B cell (primary cell): ENCODE measurements around the gene BAHCC1. TPM values are rescaled to one million over a fixed set of nuclear protein-coding genes. Genes with fewer than 3 reads are reported as not detected.

Source experiments
- ATAC-seq: fragments of 200-7000 bp; cut with Tn5 transposase; one replicate; pipeline ENCODE4 v1.10.0; 2021; ENCODE audit warnings: low read depth, mild to moderate bottlenecking, moderate number of reproducible peaks, moderate library complexity
- CTCF ChIA-PET: fragments of 350-600 bp; sonication (Branson Sonifier 250); formaldehyde crosslinking; loops from one replicate; lab custom pipeline; 2021; ENCODE audit warnings: antibody characterized with exemption, inconsistent platforms; lab: Charles Lee
- POLR2A ChIA-PET: fragments of 350-600 bp; sonication (Branson Sonifier 250); formaldehyde crosslinking; loops from one replicate; lab custom pipeline; 2021; ENCODE audit warnings: antibody characterized with exemption; lab: Charles Lee
- DNase-seq: peaks from one replicate; pipeline ENCODE4 v3.0.0; 2013
- H2AFZ ChIP-seq: 2 replicates; pipeline ENCODE4 v1.6.1; 2012; ENCODE audit warnings: mild to moderate bottlenecking, low read depth, low read length; ENCODE audit not compliant: insufficient read depth, poor library complexity, severe bottlenecking
- H3K27ac ChIP-seq, 2 donors: 1 replicate in 1 of 2; 2 replicates in 1 of 2; pipeline ENCODE4 v1.5.1; 2012 to 2013; ENCODE audit warnings: low read length in 2 of 2, mild to moderate bottlenecking in 2 of 2, moderate library complexity in 1 of 2
- H3K27me3 ChIP-seq, 4 experiments: fragments of 200-600 bp in 1 of 4; sonication (generic) in 1 of 4; replicated peaks in 1 of 4; 1 replicate in 2 of 4; 2 replicates in 2 of 4; pipeline versions ENCODE4 v1.6.1 to v1.7.0; 2013 to 2016; ENCODE audit warnings: low read length in 3 of 4, mild to moderate bottlenecking in 2 of 4, mixed read lengths in 1 of 4, moderate library complexity in 1 of 4; ENCODE audit not compliant: insufficient read depth in 4 of 4, control insufficient read depth in 3 of 4; ENCODE audit errors: control extremely low read depth in 1 of 4
- H3K36me3 ChIP-seq, 2 experiments: replicated peaks in 1 of 2; 1 replicate in 1 of 2; 2 replicates in 1 of 2; pipeline versions ENCODE4 v1.6.1 to v1.7.1; 2013; ENCODE audit warnings: low read length in 1 of 2; ENCODE audit not compliant: insufficient read depth in 2 of 2, control insufficient read depth in 1 of 2; ENCODE audit errors: control extremely low read depth in 1 of 2, extremely low read depth in 1 of 2
- H3K4me1 ChIP-seq, 2 donors: fragments of 200-600 bp in 1 of 2; sonication (generic) in 1 of 2; 1 replicate in 1 of 2; 2 replicates in 1 of 2; pipeline versions ENCODE4 v1.5.1 to v1.6.1; 2013 to 2017; ENCODE audit warnings: low read length in 2 of 2; ENCODE audit not compliant: control insufficient read depth in 2 of 2, insufficient read depth in 2 of 2
- H3K4me2 ChIP-seq: replicated peaks from 2 replicates; pipeline ENCODE3; 2012; ENCODE audit warnings: mild to moderate bottlenecking, low read depth, low read length; ENCODE audit not compliant: poor library complexity, severe bottlenecking
- H3K4me3 ChIP-seq, 5 experiments: fragments of 200-600 bp in 1 of 5; sonication (generic) in 1 of 5; 1 replicate in 3 of 5; 2 replicates in 2 of 5; pipeline versions ENCODE4 v1.5.1 to v1.7.0; 2011 to 2016; ENCODE audit warnings: low read length in 4 of 5, mild to moderate bottlenecking in 4 of 5, low read depth in 2 of 5, control low read depth in 1 of 5, moderate library complexity in 1 of 5; ENCODE audit not compliant: insufficient read depth in 1 of 5; ENCODE audit errors: control extremely low read depth in 1 of 5, extremely low read depth in 1 of 5
- H3K79me2 ChIP-seq: fragments of 200-600 bp; sonication (generic); one replicate; pipeline ENCODE4 v1.6.0; 2016; ENCODE audit warnings: low read length; ENCODE audit not compliant: control insufficient read depth, insufficient read depth
- H3K9ac ChIP-seq: fragments of 200-600 bp; sonication (generic); 2 replicates; pipeline ENCODE4 v1.6.1; 2017; ENCODE audit warnings: mild to moderate bottlenecking, low read length, moderate library complexity
- H3K9me3 ChIP-seq, 3 donors: one replicate each; pipeline versions ENCODE4 v1.6.1 to v1.7.1; 2013; ENCODE audit warnings: low read length in 2 of 3; ENCODE audit not compliant: control insufficient read depth in 2 of 3, insufficient read depth in 1 of 3; ENCODE audit errors: control extremely low read depth in 1 of 3
- H4K20me1 ChIP-seq: 2 replicates; pipeline ENCODE4 v1.6.0; 2012; ENCODE audit warnings: mild to moderate bottlenecking, low read length; ENCODE audit not compliant: insufficient read depth, control insufficient read depth, poor library complexity, severe bottlenecking
- H3K27ac Mint-ChIP-seq: one replicate; pipeline ENCODE4 v1.8.0; 2021; ENCODE audit warnings: mixed read lengths
- H3K27me3 Mint-ChIP-seq: one replicate; pipeline ENCODE4 v1.8.0; 2021; ENCODE audit warnings: mixed read lengths
- H3K4me1 Mint-ChIP-seq: one replicate; pipeline ENCODE4 v1.8.0; 2021; ENCODE audit warnings: mixed read lengths
- H3K4me3 Mint-ChIP-seq: one replicate; pipeline ENCODE4 v1.8.0; 2021; ENCODE audit warnings: mixed read lengths
- H3K9me3 Mint-ChIP-seq: one replicate; pipeline ENCODE4 v1.8.0; 2022; ENCODE audit warnings: mixed read lengths; ENCODE audit not compliant: insufficient read depth
- CTCF ChIP-seq: fragments of 200-600 bp; IDR thresholded peaks from one replicate; pipeline ENCODE4 v1.8.0; 2022; ENCODE audit warnings: antibody characterized with exemption, mild to moderate bottlenecking
- EZH2 ChIP-seq: IDR thresholded peaks from 2 replicates; pipeline ENCODE4 v1.6.1; 2012; ENCODE audit warnings: borderline replicate concordance, low read depth, mild to moderate bottlenecking, moderate library complexity, low read length; ENCODE audit not compliant: insufficient read depth, poor library complexity, severe bottlenecking
- whole genome bisulfite sequencing: methylation state at CpG from one replicate; pipeline ENCODE4 v1.1.5; 2013; ENCODE audit warnings: missing lambda C conversion rate; ENCODE audit not compliant: insufficient coverage; 5-methylcytosine and 5-hydroxymethylcytosine counted together
- intact Hi-C: fragments of 100-400 bp; cut with micrococcal nuclease; formaldehyde crosslinking; loops from one replicate; pipeline ENCODE4 v1.10.0; 2022
- polyA plus RNA-seq: library from polyadenylated mRNA; depleted of rRNA; stranded (reverse); fragments of >200 nt; gene quantifications from 2 replicates; pipeline ENCODE4 v1.2.3, GENCODE V29; 2012
- total RNA-seq, 2 donors: library from RNA; stranded (reverse); fragments of 120-200 nt in 1 of 2; gene quantifications; 1 replicate in 1 of 2; 2 replicates in 1 of 2; pipeline versions ENCODE4 v1.2.3 to v1.2.4, GENCODE V29; 2013 to 2022

BAHCC1 gene
- total and polyA plus RNA-seq, 2 donors (not counting 1 experiment from before 2014, with no cell fraction given) = 0.12 to 0.48 TPM

- H3K4me1 ChIP-seq = no peaks in the 10 kb centered on the region
- CTCF ChIA-PET = no interaction called here
- H3K4me2 ChIP-seq = no peak overlapping the region
- intact Hi-C loops = no loop called here
- no peak overlapping the region for H3K4me3 ChIP-seq
- H2AFZ ChIP-seq = no peak overlapping the region
- no peak for DNase-seq
- 85% methylated on average over 15 of the region's 18 CpGs for WGBS
- TF ChIP-seq CTCF = no peak
- TF ChIP-seq EZH2 = no peak
- H3K79me2 ChIP-seq = no peaks in the 10 kb centered on the region
- Mint-ChIP-seq H3K4me3 (no peak overlapping the region), H3K27ac (no peak overlapping the region), H3K4me1 (no peaks in the 10 kb centered on the region), H3K9me3 (no peaks in the 10 kb centered on the region), H3K27me3 (no peaks in the 10 kb centered on the region)
- no peak overlapping the region for H3K9ac ChIP-seq
- H3K27ac ChIP-seq = no peak overlapping the region
- peaks cover 0 to 6% (median 0%) of the 10 kb centered on the region in 3 donors for H3K9me3 ChIP-seq
- H3K36me3 ChIP-seq = no peaks in the 10 kb centered on the region
- H3K27me3 ChIP-seq = no peaks in the 10 kb centered on the region
- POLR2A ChIA-PET = no interaction called here
- no peaks in the 10 kb centered on the region for H4K20me1 ChIP-seq
- ATAC-seq = no peak
Measured at GRCh38 chr17:81468111-81468769, 73.0 kb downstream of the BAHCC1 start.

- Histone ChIP-seq H3K79me2 (no peaks in the 10 kb centered on the region), H3K9me3 (peaks cover 0 to 6% (median 0%) of the 10 kb centered on the region in 3 donors), H3K27ac (no peak overlapping the region), H3K36me3 (no peaks in the 10 kb centered on the region), H3K4me1 (no peaks in the 10 kb centered on the region), H3K4me2 (no peak overlapping the region), H3K9ac (no peak overlapping the region), H4K20me1 (no peaks in the 10 kb centered on the region), H2AFZ (no peak overlapping the region), H3K27me3 (no peaks in the 10 kb centered on the region), H3K4me3 (no peak overlapping the region)
- 83% methylated on average over 18 of the region's 18 CpGs for WGBS
- ChIA-PET CTCF (no interaction called here), POLR2A (no interaction called here)
- Mint-ChIP-seq H3K4me1 (no peaks in the 10 kb centered on the region), H3K27me3 (no peaks in the 10 kb centered on the region), H3K9me3 (no peaks in the 10 kb centered on the region), H3K4me3 (no peak overlapping the region), H3K27ac (no peak overlapping the region)
- TF ChIP-seq CTCF (no peak), EZH2 (no peak)
- ATAC-seq (no peak), DNase-seq (no peak)
- intact Hi-C loops = no loop called here
Measured at GRCh38 chr17:81468770-81469121, 73.5 kb downstream of the BAHCC1 start.
